OCI-M1 (cell line): ENCODE measurements around the gene SORBS2.
A peak's percentile ranks its signal among the peaks of the same experiment; 100 is the strongest.
"Not testable (repeated sequence)": the region's sequence is repeated elsewhere in the genome, so short reads cannot be mapped to it uniquely, and the experiment has no call there.

Experiments
- DNase-seq: peaks from one replicate; lab custom pipeline; 2025; lab: John Stamatoyannopoulos, UW

SORBS2 gene

GRCh38 chr4:185712350-185713024 lies 99.5 kb downstream of the SORBS2 start:
- DNase-seq: no peak

DNA sequence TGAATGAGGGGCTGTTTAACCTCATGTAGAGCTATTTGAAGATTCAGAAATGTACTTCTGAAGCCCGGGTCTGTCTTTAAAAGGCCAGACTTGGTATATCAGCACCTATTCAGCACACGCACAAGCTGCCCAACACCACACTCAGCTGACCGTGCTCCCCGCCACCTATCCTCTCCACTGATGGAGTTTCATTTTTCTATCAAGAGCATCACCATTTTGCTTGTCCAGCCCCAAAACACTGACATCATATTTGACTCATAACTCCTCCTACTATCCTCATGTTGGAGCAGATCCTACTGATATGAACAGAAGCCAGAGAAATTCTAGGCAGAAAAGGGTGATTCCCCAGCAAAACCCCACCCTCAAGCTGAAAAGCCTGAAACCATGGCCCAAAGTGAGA lies 100.3 kb downstream of the SORBS2 start:
- DNase-seq: no peak

DNA sequence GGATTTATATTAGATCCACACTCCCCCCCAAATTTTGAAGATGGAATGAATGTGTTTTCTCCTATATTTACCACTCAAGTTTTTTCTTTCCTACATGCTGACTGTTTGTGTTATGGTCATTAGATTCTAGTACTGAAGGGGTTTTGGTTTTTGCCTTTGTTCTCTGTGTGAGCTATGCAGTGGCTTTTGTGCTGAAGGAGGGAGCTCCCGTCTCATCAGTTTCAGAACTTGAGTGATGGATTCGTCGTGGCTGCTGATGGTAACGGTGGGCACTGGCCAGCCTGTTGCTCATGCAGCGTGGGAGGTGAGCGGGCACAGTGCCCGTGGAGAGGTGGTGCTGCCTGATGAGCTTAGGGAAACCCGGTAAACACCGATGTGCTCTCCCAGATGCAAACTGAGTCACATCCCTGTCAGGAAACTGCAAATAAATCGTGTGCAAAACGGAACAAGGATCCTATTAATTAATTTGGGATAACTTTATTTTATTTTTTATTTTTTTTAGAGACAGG lies 101.5 kb downstream of the SORBS2 start:
- no peak for DNase-seq

GRCh38 chr4:185709802-185710486 lies 102.0 kb downstream of the SORBS2 start:
- no peak for DNase-seq

DNA sequence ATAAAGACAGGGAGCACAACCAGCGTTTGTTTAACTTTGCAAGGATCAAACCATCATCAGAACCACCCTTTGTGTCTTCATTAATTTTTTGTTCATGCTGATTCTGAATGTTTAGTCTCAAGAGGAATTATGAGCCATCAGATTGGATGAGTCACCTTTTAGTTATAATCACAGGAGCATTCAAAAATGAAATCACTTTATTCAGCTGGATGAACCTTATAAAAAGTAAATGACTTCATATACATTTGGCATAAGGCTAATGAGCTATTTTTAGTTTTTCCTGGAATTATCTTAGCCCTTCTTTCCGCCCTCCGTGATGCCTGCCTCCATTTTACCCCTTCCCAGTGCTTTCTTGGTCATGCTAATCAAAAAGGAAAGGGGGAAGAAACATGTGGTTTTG lies 103.6 kb downstream of the SORBS2 start:
- no peak for DNase-seq

DNA sequence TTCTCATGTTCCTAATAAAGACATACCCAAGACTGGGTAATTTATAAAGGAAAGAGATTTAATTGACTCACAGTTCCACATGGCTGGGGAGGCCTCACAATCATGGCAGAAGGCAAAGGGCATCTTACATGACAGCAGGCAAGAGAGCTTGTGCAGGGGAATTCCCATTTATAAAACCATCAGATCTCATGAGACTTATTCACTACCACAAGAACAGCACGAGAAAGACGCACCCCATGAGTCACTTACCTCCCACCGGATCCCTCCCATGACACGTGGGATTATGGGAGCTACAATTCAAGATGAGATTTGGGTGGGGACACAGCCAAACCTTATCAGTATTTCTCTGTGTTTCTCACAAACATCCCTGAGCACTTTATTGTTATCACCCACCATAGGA lies 104.4 kb downstream of the SORBS2 start:
- not testable (repeated sequence) for DNase-seq

DNA sequence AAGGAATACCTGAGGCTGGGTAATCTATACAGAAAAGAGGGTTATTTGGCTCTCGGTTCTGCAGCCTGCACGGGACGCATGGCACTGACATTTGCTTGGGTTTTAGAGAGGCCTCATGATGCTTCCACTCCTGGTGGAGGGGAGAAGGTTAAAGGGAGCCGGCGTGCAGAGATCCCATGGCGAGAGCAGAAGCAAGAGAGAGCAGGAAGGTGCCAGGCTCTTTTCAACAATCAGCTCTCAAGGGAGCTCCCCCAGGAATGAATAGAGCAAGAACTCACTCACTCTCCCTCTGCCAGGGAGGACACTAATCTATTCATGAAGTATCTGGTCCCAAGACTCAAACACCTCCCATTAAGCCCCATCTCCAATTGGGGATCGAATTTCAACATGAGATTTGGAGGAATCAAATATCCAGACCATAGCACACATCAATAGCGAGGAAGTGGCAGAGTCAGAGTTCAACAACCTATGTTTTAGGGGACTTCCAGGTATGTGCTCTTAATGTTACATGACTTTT lies 109.8 kb downstream of the SORBS2 start:
- no peak for DNase-seq

- no peak for DNase-seq
Measured at GRCh38 chr4:185700630-185701029, 111.4 kb downstream of the SORBS2 start.

- DNase-seq: no peak
Measured at GRCh38 chr4:185700048-185700447, 111.9 kb downstream of the SORBS2 start.

DNA sequence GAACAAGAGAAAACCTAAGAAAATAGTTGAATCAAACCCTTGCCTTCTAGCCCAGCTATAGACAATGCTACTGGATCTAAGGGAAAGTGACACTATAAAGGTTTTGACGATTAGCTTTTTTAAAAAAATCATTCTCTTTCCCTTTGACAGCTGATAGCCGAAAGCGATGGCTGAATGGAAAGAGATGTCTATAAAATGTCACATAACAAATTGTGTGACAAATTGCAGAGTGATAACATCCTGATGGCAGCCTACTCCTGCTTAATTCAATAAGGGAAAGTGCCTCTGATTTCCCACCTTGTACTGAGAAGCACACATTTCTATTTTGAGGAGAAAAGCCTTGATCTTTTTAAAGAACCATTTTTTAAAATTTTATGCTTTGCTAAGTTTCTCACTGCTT lies 114.5 kb downstream of the SORBS2 start:
- no peak for DNase-seq

DNA sequence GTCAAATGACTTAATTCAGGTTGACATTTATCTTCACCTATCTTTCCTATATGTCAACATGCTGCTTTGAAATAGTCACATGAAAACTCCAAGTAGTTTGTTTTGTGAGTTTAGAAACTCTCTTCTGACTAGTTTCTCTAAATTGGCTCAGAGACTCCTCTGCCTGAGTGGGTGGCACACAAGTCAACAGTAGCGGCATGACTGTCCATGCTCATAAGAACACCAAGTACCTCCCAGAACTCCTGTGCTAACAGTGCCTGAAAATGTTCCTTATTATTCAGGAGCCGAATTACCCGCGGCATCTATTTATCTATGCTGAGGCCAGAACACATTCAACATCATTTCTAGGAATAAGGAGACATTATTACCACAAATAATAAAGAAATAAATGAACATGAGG lies 116.3 kb downstream of the SORBS2 start:
- no peak for DNase-seq

GRCh38 chr4:185693548-185694215 lies 118.3 kb downstream of the SORBS2 start:
- DNase-seq: peak; percentile 19

- no peak for DNase-seq
Measured at GRCh38 chr4:185689407-185689806, 122.6 kb downstream of the SORBS2 start.

GRCh38 chr4:185685804-185686203 lies 126.2 kb downstream of the SORBS2 start:
- DNase-seq: no peak

DNA sequence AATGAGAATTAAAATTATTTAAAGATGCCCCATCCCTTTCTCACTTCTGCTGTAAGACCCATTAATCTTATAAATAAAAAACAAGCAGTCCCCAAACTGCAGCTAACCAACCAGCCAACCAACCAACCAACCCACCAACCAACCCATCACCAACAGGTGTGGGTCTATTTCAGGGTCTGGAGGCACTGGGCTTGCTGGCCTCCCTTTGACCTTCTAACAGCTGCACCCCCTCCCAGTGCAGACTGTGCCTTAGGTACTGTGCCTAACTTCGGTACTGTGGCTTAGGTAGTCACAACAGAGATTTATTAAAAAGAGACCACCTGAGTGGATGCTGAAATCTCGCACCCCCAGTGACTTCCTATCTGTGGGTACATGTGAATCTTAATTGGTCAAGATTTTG lies 128.1 kb downstream of the SORBS2 start:
- no peak for DNase-seq

DNA sequence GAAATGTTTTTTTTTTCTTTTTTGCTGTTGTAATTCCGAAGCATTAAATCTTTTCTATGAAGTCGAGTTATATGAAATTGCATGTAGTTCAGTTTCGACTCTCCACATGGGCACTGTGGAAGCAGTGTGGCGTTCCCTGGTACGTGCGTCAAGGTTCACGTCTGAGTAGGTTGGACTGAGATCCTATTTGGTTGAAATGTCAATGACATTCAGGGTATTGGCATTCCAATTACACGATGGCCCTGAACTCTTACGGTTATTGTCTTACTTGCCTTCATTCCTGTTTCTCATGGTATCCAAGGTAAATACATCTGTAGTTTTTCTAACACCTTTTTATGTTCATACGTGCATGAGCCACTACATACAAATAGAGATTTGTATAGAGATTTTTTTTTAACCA lies 128.8 kb downstream of the SORBS2 start:
- no peak for DNase-seq

GRCh38 chr4:185682236-185682635 lies 129.8 kb downstream of the SORBS2 start:
- DNase-seq: no peak

GRCh38 chr4:185681604-185682003 lies 130.4 kb downstream of the SORBS2 start:
- no peak for DNase-seq

GRCh38 chr4:185680617-185681016 lies 131.4 kb downstream of the SORBS2 start:
- DNase-seq: no peak

- no peak for DNase-seq
Measured at GRCh38 chr4:185679523-185679922, 132.5 kb downstream of the SORBS2 start.

DNA sequence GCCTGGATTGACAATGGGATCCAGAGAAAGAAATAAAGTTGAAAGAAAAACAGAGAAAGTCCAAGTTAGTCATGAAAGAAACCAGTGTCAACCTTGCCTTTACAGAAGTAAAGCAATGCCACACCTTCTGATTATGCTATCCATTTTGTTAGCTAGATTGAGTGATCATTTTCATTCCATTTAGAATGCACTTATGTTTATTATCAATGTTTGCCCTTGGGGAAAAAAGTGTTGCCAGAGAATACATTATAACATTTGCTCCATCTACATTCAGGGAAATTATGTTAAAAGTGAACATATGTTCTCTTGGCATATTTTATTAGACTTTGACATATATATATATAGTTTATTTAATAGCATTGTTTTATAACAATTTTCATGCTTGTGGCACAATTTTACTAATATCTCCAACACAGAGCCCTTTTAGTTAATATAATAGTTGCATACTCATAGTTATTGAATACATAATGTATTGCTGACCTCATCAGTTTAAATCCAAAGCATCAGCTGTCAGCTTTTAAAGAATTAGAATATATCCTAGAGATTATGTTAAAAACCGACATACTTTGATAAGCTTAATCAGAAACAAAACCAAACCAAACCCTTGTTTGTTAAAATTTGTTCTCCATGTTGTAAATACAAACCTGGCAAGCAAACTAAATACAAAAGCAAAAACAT lies 134.2 kb downstream of the SORBS2 start:
- DNase-seq: no peak

GRCh38 chr4:185672618-185673017 lies 139.4 kb downstream of the SORBS2 start:
- no peak for DNase-seq
